ENCODE measurements around the gene DXO.

DNA sequence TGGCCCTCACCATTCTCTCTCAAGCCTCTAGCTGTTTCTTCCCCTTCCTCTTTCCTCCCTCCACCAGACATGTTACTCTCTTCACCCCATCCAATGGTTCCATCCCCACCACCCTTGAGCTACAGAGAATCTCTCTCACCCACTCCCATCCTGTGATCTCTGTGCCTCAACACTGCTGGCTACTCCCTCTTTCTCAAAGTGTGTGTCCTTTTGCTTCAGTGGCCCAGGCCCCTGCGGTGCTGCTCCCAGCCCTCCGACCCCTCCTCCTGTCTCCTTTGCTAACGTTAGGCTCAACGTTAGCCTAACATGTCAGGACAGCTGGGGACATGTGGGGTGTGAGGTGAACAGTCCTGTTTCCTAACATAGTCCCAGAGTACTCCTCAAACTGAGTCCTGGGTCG is 19.0 kb downstream of the DXO start:
- TF ChIP-seq CTCF (IDR thresholded peaks at IDR 0.05) = no peak
- no peak for TF ChIP-seq POLR2A (IDR thresholded peaks at IDR 0.05)
